GM10266 (cell line): ENCODE data around the gene HSPBP1.

ENCODE experiments used
- DNase-seq: peaks from one replicate; pipeline ENCODE4 v3.0.0; 2012; ENCODE audit errors: extremely low spot score
- TF ChIP-seq, protein P1 (sequence below): IDR thresholded peaks from 2 replicates; pipeline ENCODE4 v1.5.1; 2012; ENCODE audit warnings: mild to moderate bottlenecking, low read depth; ENCODE audit not compliant: control insufficient read depth, insufficient read depth; ENCODE audit errors: missing control alignments

Gene HSPBP1

GRCh38 chr19:55264531-55264930 lies 15.4 kb downstream of the HSPBP1 start:
- no peak for DNase-seq
- TF ChIP-seq, protein P1, sequence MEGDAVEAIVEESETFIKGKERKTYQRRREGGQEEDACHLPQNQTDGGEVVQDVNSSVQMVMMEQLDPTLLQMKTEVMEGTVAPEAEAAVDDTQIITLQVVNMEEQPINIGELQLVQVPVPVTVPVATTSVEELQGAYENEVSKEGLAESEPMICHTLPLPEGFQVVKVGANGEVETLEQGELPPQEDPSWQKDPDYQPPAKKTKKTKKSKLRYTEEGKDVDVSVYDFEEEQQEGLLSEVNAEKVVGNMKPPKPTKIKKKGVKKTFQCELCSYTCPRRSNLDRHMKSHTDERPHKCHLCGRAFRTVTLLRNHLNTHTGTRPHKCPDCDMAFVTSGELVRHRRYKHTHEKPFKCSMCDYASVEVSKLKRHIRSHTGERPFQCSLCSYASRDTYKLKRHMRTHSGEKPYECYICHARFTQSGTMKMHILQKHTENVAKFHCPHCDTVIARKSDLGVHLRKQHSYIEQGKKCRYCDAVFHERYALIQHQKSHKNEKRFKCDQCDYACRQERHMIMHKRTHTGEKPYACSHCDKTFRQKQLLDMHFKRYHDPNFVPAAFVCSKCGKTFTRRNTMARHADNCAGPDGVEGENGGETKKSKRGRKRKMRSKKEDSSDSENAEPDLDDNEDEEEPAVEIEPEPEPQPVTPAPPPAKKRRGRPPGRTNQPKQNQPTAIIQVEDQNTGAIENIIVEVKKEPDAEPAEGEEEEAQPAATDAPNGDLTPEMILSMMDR: no peak

- TF ChIP-seq, protein P1: no peak
- no peak for DNase-seq
Measured at GRCh38 chr19:55262359-55262758, 17.6 kb downstream of the HSPBP1 start.

DNA sequence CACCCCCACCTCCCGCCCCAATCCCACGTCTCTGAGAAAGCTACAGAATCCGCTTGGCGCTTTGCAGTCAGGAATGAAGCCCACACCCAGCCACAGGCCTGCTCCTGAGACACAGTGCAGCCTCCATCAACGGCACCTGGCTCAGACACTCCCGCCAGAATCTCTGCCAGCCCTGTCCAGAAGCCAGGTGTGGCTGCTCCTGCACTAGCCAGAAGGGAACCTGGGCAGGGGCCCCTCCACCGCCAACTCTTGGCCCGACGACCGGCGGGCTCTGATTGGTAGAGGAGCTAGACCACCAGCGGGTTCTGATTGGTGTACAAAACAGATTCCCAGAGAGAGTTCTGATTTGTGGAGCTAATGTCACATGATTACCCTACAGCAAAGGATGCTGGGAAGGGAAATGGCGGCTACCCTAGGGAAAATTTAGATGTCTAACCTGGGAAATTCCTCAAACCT lies 18.2 kb downstream of the HSPBP1 start:
- TF ChIP-seq, protein P1: no peak
- no peak for DNase-seq

GRCh38 chr19:55259540-55260210 lies 20.2 kb downstream of the HSPBP1 start:
- no peak for DNase-seq
- TF ChIP-seq, protein P1: no peak

GRCh38 chr19:55258828-55259539 lies 20.9 kb downstream of the HSPBP1 start, which contains the start of gene PPP6R1:
Gene PPP6R1, minus strand, starts transcription at chr19:55259017. Its CDS starts 11,914 bp downstream, at chr19:55247103.
- TF ChIP-seq, protein P1: no peak
- peak; percentile 99 for DNase-seq

GRCh38 chr19:55258476-55258827 lies 21.5 kb downstream of the HSPBP1 start:
- peak; percentile 80 for DNase-seq

More at GRCh38 chr19:55258476-55258827, 21.5 kb downstream of the HSPBP1 start:
- TF ChIP-seq, protein P1: no peak
